ENCODE data around the gene BAG1. TPM values are rescaled to one million over a fixed set of nuclear protein-coding genes. Genes with fewer than 3 reads are reported as not detected.
A peak's percentile ranks its signal among the peaks of the same experiment; 100 is the strongest.

BAG1 gene
- total RNA-seq, 1 donor from 2014 or later: 116 TPM

- TF ChIP-seq CTCF (IDR thresholded peaks at IDR 0.05): no peak
- intact Hi-C loops (cut with DNase I): no loop called here
- H3K36me3 ChIP-seq: peaks cover 100% of the 10 kb centered on the region
Measured at GRCh38 chr9:33306037-33306436, 41.5 kb upstream of the BAG1 start.

GRCh38 chr9:33304362-33304761 lies 39.9 kb upstream of the BAG1 start:
- H3K36me3 ChIP-seq: peaks cover 100% of the 10 kb centered on the region
- no peak for TF ChIP-seq CTCF (IDR thresholded peaks at IDR 0.05)
- no peaks in the 10 kb centered on the region for H3K27me3 ChIP-seq
- intact Hi-C loops (cut with DNase I): no loop called here
- no peak overlapping the region for H3K4me3 ChIP-seq
- no peak overlapping the region for H3K27ac ChIP-seq
- ATAC-seq (no peak), DNase-seq (no peak)
- no peaks in the 10 kb centered on the region for H3K4me1 ChIP-seq
- no peaks in the 10 kb centered on the region for H3K9me3 ChIP-seq

More at GRCh38 chr9:33306037-33306436, 41.5 kb upstream of the BAG1 start:
- Histone ChIP-seq H3K9me3 (no peaks in the 10 kb centered on the region), H3K27ac (no peak overlapping the region), H3K27me3 (no peaks in the 10 kb centered on the region), H3K4me3 (no peak overlapping the region), H3K4me1 (no peaks in the 10 kb centered on the region)
- ATAC-seq (no peak), DNase-seq (no peak)

GRCh38 chr9:33300546-33300945 lies 36.0 kb upstream of the BAG1 start:
- no peak for TF ChIP-seq CTCF (IDR thresholded peaks at IDR 0.05)
- intact Hi-C loops (cut with DNase I): no loop called here

GRCh38 chr9:33297432-33297831 lies 32.9 kb upstream of the BAG1 start:
- peak; percentile 89 for ATAC-seq

More at GRCh38 chr9:33300546-33300945, 36.0 kb upstream of the BAG1 start:
- ATAC-seq: no peak
- H3K27ac ChIP-seq: no peak overlapping the region
- no peak for DNase-seq
- no peaks in the 10 kb centered on the region for H3K9me3 ChIP-seq
- H3K4me1 ChIP-seq: peaks cover 35% of the 10 kb centered on the region
- H3K4me3 ChIP-seq: no peak overlapping the region
- H3K36me3 ChIP-seq: peaks cover 100% of the 10 kb centered on the region
- H3K27me3 ChIP-seq: no peaks in the 10 kb centered on the region

GRCh38 chr9:33295571-33295970 lies 31.1 kb upstream of the BAG1 start:
- H3K4me3 ChIP-seq: no peak overlapping the region
- TF ChIP-seq CTCF (IDR thresholded peaks at IDR 0.05): no peak
- H3K4me1 ChIP-seq: peaks cover 65% of the 10 kb centered on the region
- no peak overlapping the region for H3K27ac ChIP-seq
- no peaks in the 10 kb centered on the region for H3K9me3 ChIP-seq
- H3K36me3 ChIP-seq: peaks cover 79% of the 10 kb centered on the region
- DNase-seq (no peak), ATAC-seq (no peak)
- intact Hi-C loops (cut with DNase I): no loop called here
- no peaks in the 10 kb centered on the region for H3K27me3 ChIP-seq

More at GRCh38 chr9:33297432-33297831, 32.9 kb upstream of the BAG1 start:
- no peak for DNase-seq
- TF ChIP-seq CTCF (IDR thresholded peaks at IDR 0.05): no peak
- Histone ChIP-seq H3K36me3 (peaks cover 91% of the 10 kb centered on the region), H3K4me1 (peaks cover 52% of the 10 kb centered on the region), H3K4me3 (no peak overlapping the region), H3K27ac (no peak overlapping the region), H3K9me3 (no peaks in the 10 kb centered on the region), H3K27me3 (no peaks in the 10 kb centered on the region)
- intact Hi-C loops (cut with DNase I): no loop called here
